Measurements from ENCODE around the gene FGD5. TPM values are rescaled to one million over a fixed set of nuclear protein-coding genes. Genes with fewer than 3 reads are reported as not detected.

Gene FGD5
- total and polyA plus RNA-seq, 9 of the 15 experiments (the other 6 are each of a cell fraction or from before 2014, with no cell fraction given) = 0.18 TPM; not detected in 8

GRCh38 chr3:14829811-14830210 lies 11.0 kb downstream of the FGD5 start:
- WGBS (ENCODE audit: insufficient coverage, low coverage, missing lambda C conversion rate) = 1% methylated on average over 5 of the region's 5 CpGs
- peaks cover 4% of the 10 kb centered on the region; the same call in 1 of the 2 replicates for H4K20me1 ChIP-seq (replicated peaks; ENCODE audit: control insufficient read depth, insufficient read depth, low read length)
- in situ Hi-C loops (cut with MboI) = no loop called here
- H3K9me3 ChIP-seq (replicated peaks; ENCODE audit: control insufficient read depth, insufficient read depth, low read depth, low read length) = no peaks in the 10 kb centered on the region
- TF ChIP-seq BRD4 (IDR thresholded peaks at IDR 0.05) (no peak), ATF7 (IDR thresholded peaks at IDR 0.05) (no peak), ID3 (CRISPR knock-in tag; IDR thresholded peaks at IDR 0.05) (no peak), ID3 (tag; IDR thresholded peaks at IDR 0.05) (no peak), FOXJ3 (CRISPR knock-in tag; IDR thresholded peaks at IDR 0.05) (no peak), BRCA1 (IDR thresholded peaks at IDR 0.05) (no peak), BRCA1 (CRISPR knock-in tag; IDR thresholded peaks at IDR 0.05) (no peak), ETV6 (IDR thresholded peaks at IDR 0.05; ENCODE audit: borderline replicate concordance in 1 of 2, low read depth in 2 of 2, low read length in 1 of 2) (no peak), ETV6 (CRISPR knock-in tag; IDR thresholded peaks at IDR 0.05; ENCODE audit: borderline replicate concordance) (no peak), CCAR2 (IDR thresholded peaks at IDR 0.05; ENCODE audit: low read depth, low read length) (no peak), CXXC5 (CRISPR knock-in tag; IDR thresholded peaks at IDR 0.05) (no peak), ARID3B (CRISPR knock-in tag; IDR thresholded peaks at IDR 0.05; ENCODE audit: borderline replicate concordance) (no peak), NCOA6 (IDR thresholded peaks at IDR 0.05) (no peak), NFIX (CRISPR knock-in tag; IDR thresholded peaks at IDR 0.05; ENCODE audit: low read depth) (no peak), ATF2 (CRISPR knock-in tag; IDR thresholded peaks at IDR 0.05) (no peak), ZNF79 (CRISPR knock-in tag; IDR thresholded peaks at IDR 0.05; ENCODE audit: low read depth) (no peak), FOXM1 (IDR thresholded peaks at IDR 0.05; ENCODE audit: low read depth) (no peak), FOXM1 (CRISPR knock-in tag; IDR thresholded peaks at IDR 0.05; ENCODE audit: low read depth) (no peak), CLOCK (CRISPR knock-in tag; IDR thresholded peaks at IDR 0.05; ENCODE audit: borderline replicate concordance) (no peak)
- no peak overlapping the region for H2AFZ ChIP-seq (ENCODE audit: low read depth, low read length)
- H3K9ac ChIP-seq (ENCODE audit: insufficient read depth in 1 of 2, low read depth in 2 of 2, low read length in 2 of 2) = no peak overlapping the region
- DNase-seq (ENCODE audit: extremely low read depth in 1 of 4, low spot score in 3 of 4) = no peak
- ChIA-PET POLR2A (interaction anchor here (0.8 kb wide), 1 partner anchor 64 kb away, joined by 3 read pairs; no protein-coding TSS in a partner anchor), CTCF (ENCODE audit: low intra/inter-chr PET ratio) (no interaction called here)
- FAIRE-seq = no peak
- peaks cover 0 to 1% of the 10 kb centered on the region in 2 experiments; a peak in 2 of 5 replicates for H3K4me1 ChIP-seq (replicated peaks in 1 of 2; ENCODE audit: control insufficient read depth in 2 of 2, insufficient read depth in 2 of 2, low read length in 2 of 2)
- no peak for ATAC-seq
- H3K4me3 ChIP-seq = no peak overlapping the region
- peaks cover 76 to 81% of the 10 kb centered on the region in 2 experiments for H3K27me3 ChIP-seq (ENCODE audit: control insufficient read depth in 2 of 2, insufficient read depth in 2 of 2, low read length in 2 of 2)
- BruUV-seq (replicated peaks) = no TSS peak
- no peak overlapping the region for H3K4me2 ChIP-seq (ENCODE audit: insufficient read depth, low read length)
- no peaks in the 10 kb centered on the region for H3K79me2 ChIP-seq (ENCODE audit: control insufficient read depth, insufficient read depth, low read length)
- H3K27ac ChIP-seq (ENCODE audit: extremely low read depth, low read depth, low read length) = no peak overlapping the region
- intact Hi-C loops (cut with micrococcal nuclease) = no loop called here
- no peaks in the 10 kb centered on the region for H3K9me1 ChIP-seq (ENCODE audit: control insufficient read depth, insufficient read depth, low read length)
- no peaks in the 10 kb centered on the region for H3K36me3 ChIP-seq (ENCODE audit: control insufficient read depth, insufficient read depth, low read length)

Measured in K562 (cell line).